Activated CD8-positive, alpha-beta memory T cell treated with anti-CD3 and anti-CD28 coated beads for 36 hours (primary cell): ENCODE results near the gene LGI2. TPM values are rescaled to one million over a fixed set of nuclear protein-coding genes. Genes with fewer than 3 reads are reported as not detected.

Experiments
- CTCF ChIA-PET: fragments of 350-600 bp; sonication (Branson Sonifier 250); formaldehyde crosslinking; loops from one replicate; lab custom pipeline; 2021; ENCODE audit warnings: antibody characterized with exemption; lab: Charles Lee
- POLR2A ChIA-PET: fragments of 350-600 bp; sonication (Branson Sonifier 250); formaldehyde crosslinking; loops from one replicate; lab custom pipeline; 2021; ENCODE audit warnings: antibody characterized with exemption; lab: Charles Lee
- total RNA-seq, 2 experiments: library from RNA; stranded (reverse); gene quantifications; one replicate each; pipeline ENCODE4 v1.2.3, GENCODE V29; 2021

The LGI2 gene
- total RNA-seq, 2 experiments from 2014 or later: not detected

- ChIA-PET CTCF (no interaction called here), POLR2A (no interaction called here)
Measured at GRCh38 chr4:25001509-25001908, 29.2 kb downstream of the LGI2 start.

- CTCF ChIA-PET: no interaction called here
- POLR2A ChIA-PET: no interaction called here
Measured at GRCh38 chr4:25000639-25001038, 30.1 kb downstream of the LGI2 start.

- POLR2A ChIA-PET: no interaction called here
- CTCF ChIA-PET: no interaction called here
Measured at GRCh38 chr4:24999392-25000089, 31.2 kb downstream of the LGI2 start.

GRCh38 chr4:24995346-24995919 is 35.3 kb downstream of the LGI2 start:
- CTCF ChIA-PET: interaction anchor here (0.6 kb wide), 1 partner anchor 584 kb away, joined by 3 read pairs; no protein-coding TSS in a partner anchor
- POLR2A ChIA-PET: no interaction called here

GRCh38 chr4:24993551-24994080 is 37.1 kb downstream of the LGI2 start:
- ChIA-PET CTCF (no interaction called here), POLR2A (no interaction called here)

GRCh38 chr4:24992968-24993367 is 37.8 kb downstream of the LGI2 start:
- CTCF ChIA-PET: no interaction called here
- POLR2A ChIA-PET: no interaction called here

GRCh38 chr4:24991015-24991414 is 39.7 kb downstream of the LGI2 start:
- ChIA-PET POLR2A (no interaction called here), CTCF (interaction anchor here (1.3 kb wide), 1 partner anchor 11 kb away, joined by 5 read pairs; no protein-coding TSS in a partner anchor)

GRCh38 chr4:24989327-24989726 is 41.4 kb downstream of the LGI2 start:
- ChIA-PET POLR2A (no interaction called here), CTCF (interaction anchor here (1.3 kb wide), 1 partner anchor 9 kb away, joined by 3 read pairs; no protein-coding TSS in a partner anchor)

GRCh38 chr4:24988776-24989175 is 42.0 kb downstream of the LGI2 start:
- CTCF ChIA-PET: no interaction called here
- POLR2A ChIA-PET: no interaction called here

- CTCF ChIA-PET: no interaction called here
- POLR2A ChIA-PET: no interaction called here
Measured at GRCh38 chr4:24984602-24985532, 45.9 kb downstream of the LGI2 start.

- ChIA-PET CTCF (interaction anchor here (0.7 to 1.5 kb wide), 4 partner anchors 9 to 65 kb away, joined by 3 to 5 read pairs (median 4); no protein-coding TSS in a partner anchor), POLR2A (no interaction called here)
Measured at GRCh38 chr4:24980740-24981139, 50.0 kb downstream of the LGI2 start.

- ChIA-PET CTCF (interaction anchor here (0.7 to 1.5 kb wide), 4 partner anchors 10 to 65 kb away, joined by 3 to 5 read pairs (median 4); no protein-coding TSS in a partner anchor), POLR2A (no interaction called here)
Measured at GRCh38 chr4:24980064-24980690, 50.6 kb downstream of the LGI2 start.

- POLR2A ChIA-PET: no interaction called here
- CTCF ChIA-PET: interaction anchor here (1.1 to 1.5 kb wide), 3 partner anchors 11 to 64 kb away, joined by 3 to 5 read pairs (median 5); no protein-coding TSS in a partner anchor
Measured at GRCh38 chr4:24979554-24979953, 51.2 kb downstream of the LGI2 start.

- ChIA-PET CTCF (no interaction called here), POLR2A (no interaction called here)
Measured at GRCh38 chr4:24978291-24979075, 52.3 kb downstream of the LGI2 start.

GRCh38 chr4:24975510-24975909 is 55.2 kb downstream of the LGI2 start:
- CTCF ChIA-PET: no interaction called here
- POLR2A ChIA-PET: no interaction called here

GRCh38 chr4:24973747-24974601 is 56.8 kb downstream of the LGI2 start:
- ChIA-PET POLR2A (no interaction called here), CTCF (no interaction called here)

- ChIA-PET CTCF (no interaction called here), POLR2A (no interaction called here)
Measured at GRCh38 chr4:24973404-24973746, 57.4 kb downstream of the LGI2 start.

- POLR2A ChIA-PET: no interaction called here
- CTCF ChIA-PET: no interaction called here
Measured at GRCh38 chr4:24971192-24971591, 59.6 kb downstream of the LGI2 start.
